SK-N-MC (cell line): ENCODE results near the gene KIAA1671.

Source experiments
- EZH2 ChIP-seq: fragments of 200-600 bp; sonication (generic); IDR thresholded peaks from one replicate; pipeline ENCODE4 v1.6.1; 2017; ENCODE audit warnings: antibody characterized with exemption
- FOXP2 ChIP-seq: optimal IDR thresholded peaks from 2 replicates; pipeline ENCODE3; 2011; ENCODE audit warnings: mild to moderate bottlenecking, moderate library complexity; ENCODE audit not compliant: insufficient read depth; ENCODE audit errors: extremely low read length, control extremely low read depth
- POLR2AphosphoS5 ChIP-seq: IDR thresholded peaks from 2 replicates; pipeline ENCODE4 v1.6.1; 2012; ENCODE audit warnings: mild to moderate bottlenecking, low read depth, low read length, borderline replicate concordance

- TF ChIP-seq POLR2AphosphoS5: no peak
- no peak for TF ChIP-seq EZH2
- TF ChIP-seq FOXP2: no peak
Measured at GRCh38 chr22:25086902-25087282, 134.4 kb downstream of the KIAA1671 start.
